PFSK-1 (cell line): ENCODE results near the gene TAAR2.

Experiments
- POLR2AphosphoS5 ChIP-seq: IDR thresholded peaks from 2 replicates; pipeline ENCODE4 v1.6.1; 2012; ENCODE audit warnings: low read depth, mild to moderate bottlenecking, control low read depth, low read length, moderate library complexity
- REST ChIP-seq, 2 experiments: IDR thresholded peaks; 2 replicates each; pipeline versions ENCODE4 v1.6.1 to v1.8.0; 2011 to 2012; ENCODE audit warnings: low read depth in 2 of 2, low read length in 2 of 2, control low read depth in 1 of 2, inconsistent platforms in 1 of 2, mild to moderate bottlenecking in 1 of 2, moderate library complexity in 1 of 2; ENCODE audit not compliant: insufficient read depth in 1 of 2
- SIN3A ChIP-seq: IDR thresholded peaks from 2 replicates; pipeline ENCODE4 v1.6.1; 2012; ENCODE audit warnings: mild to moderate bottlenecking, low read length, moderate library complexity, borderline replicate concordance; ENCODE audit not compliant: insufficient read depth

- no peak for TF ChIP-seq POLR2AphosphoS5
- no peak for TF ChIP-seq SIN3A
- TF ChIP-seq REST (IDR thresholded peaks at IDR 0.05; ENCODE audit: insufficient read depth in 1 of 2, low read depth in 2 of 2, low read length in 2 of 2): no peak
Observed at GRCh38 chr6:132570221-132570777, 53.8 kb downstream of the TAAR2 start, which contains the start of gene TAAR6.
